Measurements from ENCODE around the gene PRAMEF6.
"Not testable (repeated sequence)": the region's sequence is repeated elsewhere in the genome, so short reads cannot be mapped to it uniquely, and the experiment has no call there.

Gene PRAMEF6

DNA sequence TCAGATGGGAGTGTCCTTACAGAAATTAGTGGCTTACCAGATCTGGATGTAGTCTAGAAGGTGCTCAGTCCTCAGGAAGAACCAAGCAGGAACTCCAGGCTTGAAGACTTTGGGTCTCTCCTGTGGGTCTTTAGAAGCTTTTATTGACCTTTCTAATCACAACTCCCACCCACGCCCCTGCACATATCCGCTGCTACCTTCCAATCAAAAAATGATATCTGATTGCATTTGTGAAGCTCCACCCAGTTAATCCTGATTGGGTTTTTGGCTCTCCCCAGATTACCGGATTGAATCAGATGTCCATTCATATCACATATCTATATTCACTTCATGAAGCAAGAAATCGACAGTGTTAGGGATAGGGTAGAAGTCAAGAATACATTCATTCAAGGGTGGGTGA is at the start of gene PRAMEF6:
Gene PRAMEF6 (minus strand): TSS at position 101 of the 400 bp plus-strand sequence. CDS start 5,062 bp downstream, outside the sequence.
- not testable (repeated sequence) for DNase-seq

- DNase-seq, result not testable (repeated sequence)
Measured at GRCh38 chr1:12924368-12924767, 23.0 kb downstream of the PRAMEF6 start.

DNA sequence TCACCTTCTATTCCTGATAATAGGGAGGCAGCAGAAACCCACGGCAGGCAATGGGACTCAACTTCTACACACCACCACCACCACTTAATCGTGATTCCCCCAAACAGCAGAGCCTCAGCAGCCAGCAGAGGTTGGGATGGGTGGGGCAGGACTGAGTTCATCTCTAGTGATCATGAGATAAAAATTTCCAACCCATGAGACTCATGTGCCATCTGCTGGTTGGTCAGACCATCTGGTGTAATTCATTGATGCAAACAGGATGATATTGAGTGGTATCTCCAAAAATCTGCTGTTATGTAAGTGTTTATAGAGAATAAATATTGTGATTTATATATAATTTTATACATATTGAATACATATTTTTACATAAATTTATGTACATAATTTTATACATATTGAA is 25.6 kb downstream of the PRAMEF6 start:
- not testable (repeated sequence) for DNase-seq

DNA sequence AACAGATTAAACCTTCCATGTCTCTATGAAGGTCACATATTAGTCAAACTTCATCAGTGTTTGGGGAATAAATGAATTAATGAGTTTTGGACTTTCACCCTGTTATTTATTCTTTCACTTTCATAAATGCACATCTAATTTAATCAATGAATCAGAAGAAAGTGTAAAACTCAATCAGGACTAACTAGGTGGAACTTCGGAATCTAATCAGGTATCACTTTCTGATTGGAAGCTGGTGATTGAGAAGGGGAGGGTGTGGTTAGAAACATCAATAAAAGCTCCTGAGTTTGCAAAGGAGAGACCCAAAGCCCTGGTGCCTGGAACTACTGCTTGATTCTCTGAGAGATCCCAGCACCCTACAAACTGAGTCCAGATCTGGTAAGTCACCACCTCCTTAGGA is 31.1 kb downstream of the PRAMEF6 start, which contains the start of gene PRAMEF7:
Gene PRAMEF7 (plus strand): TSS at position 301 of the 400 bp plus-strand sequence. CDS start 1,083 bp downstream, outside the sequence.
- not testable (repeated sequence) for DNase-seq

GRCh38 chr1:12903793-12904572 is 43.4 kb downstream of the PRAMEF6 start:
- DNase-seq, result not testable (repeated sequence)

GRCh38 chr1:12899186-12899585 is 48.2 kb downstream of the PRAMEF6 start:
- DNase-seq, result not testable (repeated sequence)

- DNase-seq, result not testable (repeated sequence)
Measured at GRCh38 chr1:12898170-12898569, 49.2 kb downstream of the PRAMEF6 start, which contains the start of gene PRAMEF10. Gene PRAMEF10, minus strand, starts transcription at chr1:12898270. Its CDS starts 2,423 bp downstream, at chr1:12895847.
